Panc1 (cell line): ENCODE results near the gene CELF1.

Experiments
- CTCF ChIP-seq: fragments of 450-650 bp; IDR thresholded peaks from 2 replicates; pipeline ENCODE4 v1.5.1; 2017; ENCODE audit warnings: mild to moderate bottlenecking
- POLR2AphosphoS5 ChIP-seq: IDR thresholded peaks from 2 replicates; pipeline ENCODE4 v1.6.1; 2012; ENCODE audit warnings: mild to moderate bottlenecking, low read depth, low read length, moderate library complexity
- REST ChIP-seq, 2 experiments: IDR thresholded peaks; 2 replicates each; pipeline ENCODE4 v1.6.1; 2011 to 2012; ENCODE audit warnings: low read depth in 2 of 2, control low read depth in 1 of 2, low read length in 1 of 2, mild to moderate bottlenecking in 1 of 2, moderate library complexity in 1 of 2; ENCODE audit not compliant: insufficient read depth in 1 of 2
- SIN3A ChIP-seq: IDR thresholded peaks from 2 replicates; pipeline ENCODE4 v1.6.1; 2012; ENCODE audit warnings: low read depth, mild to moderate bottlenecking, low read length, moderate library complexity, borderline replicate concordance; ENCODE audit not compliant: insufficient read depth
- TCF7L2 ChIP-seq: IDR thresholded peaks from 2 replicates; pipeline ENCODE4 v1.6.1; 2011; ENCODE audit warnings: mild to moderate bottlenecking, low read depth, low read length, inconsistent platforms

- TF ChIP-seq CTCF (no peak), POLR2AphosphoS5 (no peak), SIN3A (no peak), REST (IDR thresholded peaks at IDR 0.05; ENCODE audit: insufficient read depth in 1 of 2, low read depth in 2 of 2, low read length in 1 of 2) (no peak), TCF7L2 (no peak)
Measured at GRCh38 chr11:47477323-47477722, 75.6 kb downstream of the CELF1 start.
